PC-3 (cell line): ENCODE data around the gene TANC1.

Experiments
- EZH2 ChIP-seq: fragments of 300-600 bp; sonication (generic); IDR thresholded peaks from one replicate; pipeline ENCODE4 v1.6.1; 2017; ENCODE audit warnings: antibody characterized with exemption, mild to moderate bottlenecking, low read length; ENCODE audit not compliant: unreplicated experiment
- EZH2phosphoT487 ChIP-seq: fragments of 300-600 bp; sonication (generic); IDR thresholded peaks from 2 replicates; pipeline ENCODE4 v1.6.1; 2018; ENCODE audit warnings: mild to moderate bottlenecking, antibody characterized with exemption, low read length, borderline replicate concordance

DNA sequence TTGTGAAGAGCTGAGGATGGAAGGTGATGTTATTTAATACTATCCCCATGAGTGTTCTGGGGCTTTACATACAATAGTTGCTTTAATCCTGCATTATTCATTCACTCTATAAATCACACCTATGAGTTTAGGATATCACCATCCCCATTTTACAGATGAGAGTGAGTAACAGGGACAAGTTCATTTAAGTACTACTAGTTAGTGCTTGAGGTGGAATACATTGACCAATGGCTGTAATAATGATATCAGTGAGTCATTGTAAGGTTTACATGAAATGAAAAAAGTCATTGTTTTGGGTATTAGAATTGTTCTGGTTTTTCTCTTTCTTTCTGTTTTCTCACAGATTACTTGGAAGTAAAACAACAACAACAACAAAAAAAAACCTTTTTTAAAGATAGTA is 42.5 kb downstream of the TANC1 start:
- TF ChIP-seq EZH2phosphoT487 (no peak), EZH2 (no peak)
